ENCODE data around the gene HIF3A. TPM values are rescaled to one million over a fixed set of nuclear protein-coding genes. Genes with fewer than 3 reads are reported as not detected.

HIF3A gene
- total RNA-seq, 1 experiment from 2014 or later: 0.98 TPM

DNA sequence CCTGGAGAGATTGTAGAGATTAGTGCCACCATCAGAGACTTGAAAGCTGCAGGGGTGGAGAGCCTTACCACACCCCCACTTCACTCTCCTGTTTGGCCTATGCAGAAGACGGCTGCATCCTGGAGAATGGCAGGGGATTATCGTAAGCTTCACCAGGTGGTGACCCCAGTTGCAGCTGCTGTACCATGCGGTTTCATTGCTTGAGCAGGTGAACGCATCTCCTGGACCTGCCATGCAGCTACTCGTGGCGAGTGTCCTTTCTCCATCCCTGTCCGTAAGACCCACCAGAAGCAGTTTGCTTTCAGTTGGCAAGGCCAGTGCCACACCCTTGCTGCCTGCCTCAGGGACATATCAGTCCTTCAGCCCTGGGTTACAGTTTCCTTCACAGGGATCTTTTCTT is 71.3 kb downstream of the HIF3A start:
- no peak overlapping the region for H3K27ac ChIP-seq (ENCODE audit: low read depth, low read length)
- ChIA-PET POLR2A (no interaction called here), CTCF (interaction anchor here (1.1 kb wide), 1 partner anchor 86 kb away, joined by 3 read pairs; no protein-coding TSS in a partner anchor), RAD21 (ENCODE audit: low non-redundant PET in 1 of 2, low total read pairs in 2 of 2, uncharacterized antibody in 2 of 2, unreplicated experiment in 2 of 2) (interaction anchor here in 1 of 2 experiments (0.6 kb wide), 1 partner anchor 27 kb away, joined by 7 read pairs; no protein-coding TSS in a partner anchor)
- no peak overlapping the region for H2AFZ ChIP-seq (ENCODE audit: low read depth, low read length, poor library complexity, severe bottlenecking)
- no peaks in the 10 kb centered on the region for H4K20me1 ChIP-seq (ENCODE audit: insufficient read depth)
- no peaks in the 10 kb centered on the region for H3K27me3 ChIP-seq (ENCODE audit: insufficient read depth, low read length)
- BruUV-seq (replicated peaks): no TSS peak
- H3K36me3 ChIP-seq (ENCODE audit: control insufficient read depth in 1 of 2, insufficient read depth in 2 of 2, low read length in 2 of 2): peaks cover 10 to 11% of the 10 kb centered on the region in 2 experiments
- no peak for ATAC-seq
- no peak overlapping the region for H3K4me2 ChIP-seq (ENCODE audit: low read length)
- H3K4me3 ChIP-seq (replicated peaks in 1 of 2; ENCODE audit: low read depth in 1 of 2, low read length in 2 of 2): no peak overlapping the region
- no peak overlapping the region for H3K9ac ChIP-seq (ENCODE audit: low read length)
- peaks cover 13 to 22% of the 10 kb centered on the region in 2 experiments; a peak in 3 of 4 replicates for H3K4me1 ChIP-seq (ENCODE audit: control insufficient read depth in 1 of 2, insufficient read depth in 2 of 2, low read length in 2 of 2)
- no peaks in the 10 kb centered on the region for H3K9me3 ChIP-seq (ENCODE audit: control insufficient read depth in 1 of 2, insufficient read depth in 1 of 2, low read depth in 1 of 2, low read length in 2 of 2)
- no peaks in the 10 kb centered on the region for H3K9me2 ChIP-seq (ENCODE audit: insufficient read depth)
- TF ChIP-seq REST (IDR thresholded peaks at IDR 0.05; ENCODE audit: low read depth) (no peak), SP1 (IDR thresholded peaks at IDR 0.05; ENCODE audit: low read depth) (no peak), EGR1 (IDR thresholded peaks at IDR 0.05; ENCODE audit: low read depth) (no peak), POLR2A (IDR thresholded peaks at IDR 0.05; ENCODE audit: borderline replicate concordance, extremely low read depth, insufficient read depth, insufficient read length) (no peak), POLR2AphosphoS5 (IDR thresholded peaks at IDR 0.05; ENCODE audit: low read depth, low read length) (no peak), CBX3 (IDR thresholded peaks at IDR 0.05; ENCODE audit: low read depth) (no peak), ELF1 (IDR thresholded peaks at IDR 0.05; ENCODE audit: borderline replicate concordance, low read depth) (no peak), EZH2 (IDR thresholded peaks at IDR 0.05) (no peak), JUND (IDR thresholded peaks at IDR 0.05) (no peak), ZFX (IDR thresholded peaks at IDR 0.05) (no peak), ZNF274 (IDR thresholded peaks at IDR 0.05; ENCODE audit: low read depth, low read length) (no peak), SRF (IDR thresholded peaks at IDR 0.05; ENCODE audit: low read depth) (no peak), CEBPB (IDR thresholded peaks at IDR 0.05; ENCODE audit: low read depth) (no peak), SIN3A (IDR thresholded peaks at IDR 0.05; ENCODE audit: low read depth) (no peak)
- TF ChIP-seq, protein P1, sequence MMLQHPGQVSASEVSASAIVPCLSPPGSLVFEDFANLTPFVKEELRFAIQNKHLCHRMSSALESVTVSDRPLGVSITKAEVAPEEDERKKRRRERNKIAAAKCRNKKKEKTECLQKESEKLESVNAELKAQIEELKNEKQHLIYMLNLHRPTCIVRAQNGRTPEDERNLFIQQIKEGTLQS (IDR thresholded peaks at IDR 0.05): no peak
- TF ChIP-seq, protein P2, sequence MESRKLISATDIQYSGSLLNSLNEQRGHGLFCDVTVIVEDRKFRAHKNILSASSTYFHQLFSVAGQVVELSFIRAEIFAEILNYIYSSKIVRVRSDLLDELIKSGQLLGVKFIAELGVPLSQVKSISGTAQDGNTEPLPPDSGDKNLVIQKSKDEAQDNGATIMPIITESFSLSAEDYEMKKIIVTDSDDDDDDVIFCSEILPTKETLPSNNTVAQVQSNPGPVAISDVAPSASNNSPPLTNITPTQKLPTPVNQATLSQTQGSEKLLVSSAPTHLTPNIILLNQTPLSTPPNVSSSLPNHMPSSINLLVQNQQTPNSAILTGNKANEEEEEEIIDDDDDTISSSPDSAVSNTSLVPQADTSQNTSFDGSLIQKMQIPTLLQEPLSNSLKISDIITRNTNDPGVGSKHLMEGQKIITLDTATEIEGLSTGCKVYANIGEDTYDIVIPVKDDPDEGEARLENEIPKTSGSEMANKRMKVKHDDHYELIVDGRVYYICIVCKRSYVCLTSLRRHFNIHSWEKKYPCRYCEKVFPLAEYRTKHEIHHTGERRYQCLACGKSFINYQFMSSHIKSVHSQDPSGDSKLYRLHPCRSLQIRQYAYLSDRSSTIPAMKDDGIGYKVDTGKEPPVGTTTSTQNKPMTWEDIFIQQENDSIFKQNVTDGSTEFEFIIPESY (IDR thresholded peaks at IDR 0.05; ENCODE audit: extremely low read depth, insufficient replicate concordance, low read length): no peak
- intact Hi-C loops (cut with micrococcal nuclease): no loop called here
- H3K79me2 ChIP-seq (ENCODE audit: insufficient read depth, low read length): peaks cover 92% of the 10 kb centered on the region
- DNase-seq (ENCODE audit: low read depth, low spot score): no peak

All from HCT116 (cell line).